Uterus (tissue), 4 donors: ENCODE measurements around the gene ACADM. TPM values are rescaled to one million over a fixed set of nuclear protein-coding genes. Genes with fewer than 3 reads are reported as not detected.

Source experiments
- DNase-seq, 2 donors: peaks; one replicate each; pipeline ENCODE4 v3.0.0-alpha.2; 2019 to 2020
- H3K27ac ChIP-seq, 2 donors: fragments of 200-600 bp; sonication (generic); 1 replicate in 1 of 2; 2 replicates in 1 of 2; pipeline ENCODE4 v1.5.1; 2016 to 2018
- H3K27me3 ChIP-seq, 2 donors: fragments of 200-600 bp; sonication (generic); one replicate each; pipeline ENCODE4 v1.5.1; 2018 to 2019; ENCODE audit warnings: control low read depth in 1 of 2
- H3K36me3 ChIP-seq, 2 donors: fragments of 200-600 bp; sonication (generic); one replicate each; pipeline ENCODE4 v1.5.1; 2019; ENCODE audit warnings: control low read depth in 1 of 2
- H3K4me1 ChIP-seq, 2 donors: fragments of 200-600 bp; sonication (generic); one replicate each; pipeline ENCODE4 v1.5.1; 2018 to 2019; ENCODE audit warnings: control low read depth in 1 of 2
- H3K4me3 ChIP-seq, 2 donors: fragments of 200-600 bp; sonication (generic); 1 replicate in 1 of 2; 2 replicates in 1 of 2; pipeline ENCODE4 v1.5.1; 2018 to 2019; ENCODE audit warnings: mild to moderate bottlenecking in 1 of 2
- H3K9me3 ChIP-seq, 2 donors: fragments of 200-600 bp; sonication (generic); one replicate each; pipeline ENCODE4 v1.5.1; 2019; ENCODE audit warnings: control low read depth in 1 of 2
- CTCF ChIP-seq, 4 experiments: fragments of 200-600 bp in 2 of 4; fragments of 450-650 bp in 2 of 4; sonication (generic) in 2 of 4; IDR thresholded peaks; one replicate each; pipeline ENCODE4 v1.5.1; 2016 to 2019; ENCODE audit warnings: antibody characterized with exemption in 4 of 4, mild to moderate bottlenecking in 2 of 4, moderate library complexity in 1 of 4
- POLR2A ChIP-seq, 2 donors: fragments of 450-650 bp; IDR thresholded peaks; one replicate each; pipeline ENCODE4 v1.6.1; 2016; ENCODE audit warnings: antibody characterized with exemption in 2 of 2, mild to moderate bottlenecking in 1 of 2, moderate library complexity in 1 of 2
- intact Hi-C: fragments of 100-400 bp; cut with DNase I; formaldehyde crosslinking; loops from one replicate; pipeline ENCODE4 v1.15.1; 2023; ENCODE audit warnings: low total_unique reads
- small RNA-seq: library from RNA; depleted of rRNA; stranded (forward); fragments of <200 nt; gene quantifications from one replicate; pipeline ENCODE3, GENCODE V24; 2016
- total RNA-seq, 4 donors: library from RNA; depleted of rRNA in 3 of 4; stranded (reverse); fragments of >200 nt in 3 of 4; gene quantifications; one replicate each; pipeline versions ENCODE4 v1.1.0 to v1.2.4, GENCODE V29; 2014 to 2023
- donor health status: DM: yes; HTN: yes; CAD: no.

The ACADM gene
- total RNA-seq, 4 donors from 2014 or later = 44.0 to 174 (median 65.4) TPM

- Histone ChIP-seq H3K36me3 (no peaks in the 10 kb centered on the region), H3K27ac (no peak overlapping the region), H3K9me3 (no peaks in the 10 kb centered on the region), H3K27me3 (no peaks in the 10 kb centered on the region), H3K4me3 (no peak overlapping the region), H3K4me1 (no peaks in the 10 kb centered on the region)
- intact Hi-C loops = no loop called here
- no peak for TF ChIP-seq CTCF (IDR thresholded peaks at IDR 0.05)
- no peak for TF ChIP-seq POLR2A (IDR thresholded peaks at IDR 0.05)
- DNase-seq = no peak
Measured at GRCh38 chr1:75811211-75811981, 86.9 kb downstream of the ACADM start.

- intact Hi-C loops = no loop called here
- H3K36me3 ChIP-seq = no peaks in the 10 kb centered on the region
Measured at GRCh38 chr1:75812065-75812464, 87.6 kb downstream of the ACADM start.

More at GRCh38 chr1:75812065-75812464, 87.6 kb downstream of the ACADM start:
- Histone ChIP-seq H3K9me3 (no peaks in the 10 kb centered on the region), H3K4me1 (no peaks in the 10 kb centered on the region), H3K4me3 (no peak overlapping the region), H3K27ac (no peak overlapping the region), H3K27me3 (no peaks in the 10 kb centered on the region)
- TF ChIP-seq CTCF (IDR thresholded peaks at IDR 0.05) = no peak
- no peak for TF ChIP-seq POLR2A (IDR thresholded peaks at IDR 0.05)
- DNase-seq = no peak

Small RNA genes within 50 kb of the gene (small RNA-seq; reads per million reads assigned to genes)
- gene SNORD45A (not detected), gene SNORD45B (not detected), gene SNORD45C (not detected)

Other genes starting within 250 kb of the ACADM start
- 1 to 10 TPM in 3 of 4 donors, not detected in 1; 1.6 to 5.5 (median 5.4) TPM for gene SLC44A5, start 113.6 kb upstream of the ACADM start, total RNA-seq
- gene RABGGTB, start 61.5 kb downstream of the ACADM start, total RNA-seq = 10 to 100 TPM; 54.5 to 87.6 (median 74.2) TPM
- 1 to 10 TPM in 1 of 4 donors, under 1 TPM in 3; 0.26 to 1.2 (median 0.39) TPM for gene MSH4, start 72.2 kb downstream of the ACADM start, total RNA-seq
- not detected for gene ASB17, start 207.7 kb downstream of the ACADM start, total RNA-seq